Lung (tissue), 12 donors: ENCODE data around the gene ARF1. TPM values are rescaled to one million over a fixed set of nuclear protein-coding genes. Genes with fewer than 3 reads are reported as not detected.

Experiments
- ATAC-seq: fragments of 200-7000 bp; cut with Tn5 transposase; one replicate; pipeline ENCODE4 v1.9.1; 2020; ENCODE audit warnings: moderate number of reproducible peaks; ENCODE audit not compliant: insufficient read depth, low FRiP score
- DNase-seq, 3 donors: peaks; one replicate each; pipeline ENCODE4 v3.0.0-alpha.2; 2013 to 2017
- H3K27ac ChIP-seq, 2 donors: one replicate each; pipeline ENCODE4 v1.5.1; 2013; ENCODE audit warnings: mild to moderate bottlenecking in 2 of 2, moderate library complexity in 2 of 2, control low read depth in 1 of 2, inconsistent platforms in 1 of 2, low read depth in 1 of 2, low read length in 1 of 2
- H3K27me3 ChIP-seq, 3 donors: one replicate each; pipeline ENCODE4 v1.5.1; 2013; ENCODE audit warnings: low read length in 2 of 3; ENCODE audit not compliant: control insufficient read depth in 3 of 3, insufficient read depth in 3 of 3
- H3K36me3 ChIP-seq, 4 donors: one replicate each; pipeline ENCODE4 v1.5.1; 2013; ENCODE audit warnings: low read length in 4 of 4, mild to moderate bottlenecking in 1 of 4, moderate library complexity in 1 of 4; ENCODE audit not compliant: control insufficient read depth in 4 of 4, insufficient read depth in 4 of 4
- H3K4me1 ChIP-seq, 5 donors: one replicate each; pipeline ENCODE4 v1.5.1; 2013; ENCODE audit warnings: low read length in 5 of 5, mild to moderate bottlenecking in 2 of 5, moderate library complexity in 1 of 5; ENCODE audit not compliant: control insufficient read depth in 5 of 5, insufficient read depth in 5 of 5
- H3K4me3 ChIP-seq: one replicate; pipeline ENCODE4 v1.5.1; 2013; ENCODE audit warnings: mild to moderate bottlenecking, control low read depth, moderate library complexity
- H3K9ac ChIP-seq, 2 donors: one replicate each; pipeline ENCODE4 v1.5.1; 2013; ENCODE audit warnings: low read length in 2 of 2, control low read depth in 1 of 2; ENCODE audit not compliant: insufficient read depth in 1 of 2
- H3K9me3 ChIP-seq, 4 donors: one replicate each; pipeline ENCODE4 v1.5.1; 2013; ENCODE audit warnings: low read length in 3 of 4, mild to moderate bottlenecking in 1 of 4, moderate library complexity in 1 of 4; ENCODE audit not compliant: control insufficient read depth in 4 of 4, insufficient read depth in 3 of 4
- CTCF ChIP-seq: IDR thresholded peaks from 2 replicates; pipeline ENCODE4 v1.5.1; 2012; ENCODE audit warnings: mild to moderate bottlenecking; ENCODE audit errors: control extremely low read depth, extremely low read depth
- WGBS, 2 donors: extraction: QIAGEN DNeasy Blood & Tissue Kit; methylation state at CpG; one replicate each; pipeline ENCODE4 v1.1.7; 2013; 5-methylcytosine and 5-hydroxymethylcytosine counted together
- polyA plus RNA-seq, 2 donors: library from polyadenylated mRNA; stranded (reverse); fragments of 200-250 nt; gene quantifications; one replicate each; pipeline ENCODE4 v1.2.1, GENCODE V29; 2013
- total RNA-seq, 2 donors: library from RNA; depleted of rRNA in 1 of 2; stranded (reverse); fragments of >200 nt in 1 of 2; gene quantifications; one replicate each; pipeline ENCODE4 v1.2.1, GENCODE V29; 2014 to 2021
- donor health status: control.
- donor health status: control.
- donor health status: Bipolar disorder and iron deficiency.
- donor health status: healthy.
- donor health status: DM: yes; HTN: yes; CAD: no.

The ARF1 gene
- total and polyA plus RNA-seq, 4 donors = 226 to 713 (median 439) TPM

GRCh38 chr1:228143480-228144192 lies 61.1 kb downstream of the ARF1 start:
- TF ChIP-seq CTCF = no peak
- Histone ChIP-seq H3K27ac (no peak overlapping the region), H3K9ac (no peak overlapping the region), H3K36me3 (peaks cover 0 to 45% (median 3%) of the 10 kb centered on the region in 4 donors), H3K4me1 (peaks cover 0 to 43% (median 6%) of the 10 kb centered on the region in 5 donors), H3K27me3 (no peaks in the 10 kb centered on the region), H3K4me3 (no peak overlapping the region), H3K9me3 (no peaks in the 10 kb centered on the region)
- ATAC-seq (no peak), DNase-seq (no peak)
- WGBS, 2 donors = 86 to 91% methylated on average over 12 of the region's 12 CpGs

DNA sequence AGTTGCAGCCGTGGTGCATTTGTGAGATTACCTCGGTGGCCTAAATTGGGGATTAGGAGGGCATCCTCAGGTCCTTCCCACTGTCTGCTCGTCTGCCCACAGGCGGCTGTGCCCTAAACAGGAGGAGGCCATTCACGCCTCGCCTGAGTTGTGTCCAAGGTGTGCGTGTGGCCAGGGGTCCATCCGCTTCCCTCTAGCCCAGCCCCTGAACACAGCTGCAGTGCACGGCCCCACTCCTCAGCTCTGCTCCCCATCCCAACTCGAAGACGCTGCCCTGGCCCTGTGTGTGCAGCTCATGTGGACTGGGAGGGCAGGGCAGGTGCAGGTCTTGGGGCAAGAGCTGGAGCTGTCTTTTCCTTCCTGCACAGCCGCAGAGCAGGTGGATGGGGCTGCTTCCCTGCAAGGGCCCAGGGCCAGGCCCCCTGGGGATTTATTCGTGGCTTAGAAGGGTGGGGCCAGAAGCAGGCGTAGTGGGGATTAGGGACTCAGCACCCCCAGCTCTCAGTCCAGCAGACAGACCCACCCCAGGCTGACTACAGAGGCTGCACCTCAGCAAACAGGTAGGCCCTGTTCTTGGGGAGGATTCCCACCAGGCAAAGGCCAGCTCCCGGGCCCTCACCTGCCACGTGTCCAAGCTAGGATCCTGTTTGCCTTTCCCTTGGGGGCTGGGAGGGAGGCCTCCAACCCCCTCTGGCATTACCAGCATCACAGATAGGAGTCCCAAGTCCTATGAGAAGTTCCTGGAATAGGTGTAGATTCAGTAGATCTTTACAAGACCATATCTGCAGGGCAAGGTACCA lies 61.9 kb downstream of the ARF1 start:
- Histone ChIP-seq H3K36me3 (peaks cover 0 to 52% (median 3%) of the 10 kb centered on the region in 4 donors), H3K27ac (no peak overlapping the region), H3K4me3 (no peak overlapping the region), H3K27me3 (no peaks in the 10 kb centered on the region), H3K4me1 (peaks cover 0 to 49% (median 12%) of the 10 kb centered on the region in 5 donors), H3K9me3 (no peaks in the 10 kb centered on the region), H3K9ac (no peak overlapping the region)
- DNase-seq (no peak), ATAC-seq (no peak)
- TF ChIP-seq CTCF = no peak
- WGBS, 2 donors = 85 to 87% methylated on average over 16 of the region's 16 CpGs

DNA sequence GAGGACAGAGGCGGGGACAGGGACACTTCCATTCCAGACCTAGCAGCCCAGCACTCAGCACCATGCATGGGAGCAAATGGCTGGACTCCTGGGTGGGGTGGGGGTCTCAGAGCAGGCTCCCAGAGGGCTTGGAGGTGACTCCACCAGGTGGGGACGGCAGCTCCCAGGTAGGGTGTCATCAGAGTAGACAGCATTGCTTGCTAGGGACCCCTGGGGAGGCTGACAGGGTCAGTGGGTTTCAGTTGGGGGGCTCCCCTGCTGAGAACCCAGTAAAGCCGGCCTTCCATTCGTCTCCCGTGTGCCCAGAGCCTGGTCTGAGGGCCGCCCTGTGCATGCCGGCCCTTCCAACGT lies 62.5 kb downstream of the ARF1 start:
- peaks cover 0 to 50% (median 18%) of the 10 kb centered on the region in 5 donors for H3K4me1 ChIP-seq
- 91% methylated on average over 8 of the region's 8 CpGs for WGBS, 2 donors
- DNase-seq = no peak

More for the DNA sequence above, 62.5 kb downstream of the ARF1 start:
- no peak overlapping the region for H3K4me3 ChIP-seq
- no peaks in the 10 kb centered on the region for H3K27me3 ChIP-seq
- no peaks in the 10 kb centered on the region for H3K9me3 ChIP-seq
- ATAC-seq = no peak
- TF ChIP-seq CTCF = no peak
- peak overlapping the region in 1 of 2 donors; percentile 4 for H3K27ac ChIP-seq
- H3K9ac ChIP-seq = no peak overlapping the region
- peaks cover 0 to 54% (median 3%) of the 10 kb centered on the region in 4 donors for H3K36me3 ChIP-seq
